GM18858 (cell line): ENCODE data around the gene MCM8.

Source experiments
- ATAC-seq: cut with Tn5 transposase; IDR thresholded peaks from one replicate; pipeline ENCODE4 v1.9.1; 2021; ENCODE audit not compliant: unreplicated experiment

MCM8 gene

GRCh38 chr20:6040958-6041807 lies 90.7 kb downstream of the MCM8 start:
- ATAC-seq: no peak

DNA sequence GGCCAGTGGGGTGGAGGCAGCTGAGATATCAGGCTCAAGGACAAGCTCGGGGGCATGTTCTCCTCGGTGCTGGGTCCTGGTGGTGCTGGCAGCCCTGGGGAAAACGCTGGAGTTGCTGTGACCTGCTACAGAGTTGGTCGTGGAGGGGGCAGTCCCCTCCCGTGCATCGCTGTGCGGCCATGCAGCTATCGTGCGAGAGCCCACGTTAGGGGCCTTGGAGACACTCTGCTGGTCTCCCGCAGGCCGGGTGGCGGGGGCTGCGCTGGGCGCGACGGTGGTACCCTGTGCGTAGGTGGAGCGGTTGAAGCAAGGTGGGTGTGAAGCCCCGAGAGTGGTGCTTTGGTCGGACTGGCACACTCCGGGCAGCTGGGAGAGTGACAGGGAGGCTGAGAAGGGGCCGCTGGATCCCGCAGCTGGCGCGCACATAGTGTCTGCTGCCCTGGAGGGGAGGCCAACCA lies 91.4 kb downstream of the MCM8 start:
- no peak for ATAC-seq

GRCh38 chr20:6044115-6044514 lies 93.7 kb downstream of the MCM8 start:
- ATAC-seq: no peak

DNA sequence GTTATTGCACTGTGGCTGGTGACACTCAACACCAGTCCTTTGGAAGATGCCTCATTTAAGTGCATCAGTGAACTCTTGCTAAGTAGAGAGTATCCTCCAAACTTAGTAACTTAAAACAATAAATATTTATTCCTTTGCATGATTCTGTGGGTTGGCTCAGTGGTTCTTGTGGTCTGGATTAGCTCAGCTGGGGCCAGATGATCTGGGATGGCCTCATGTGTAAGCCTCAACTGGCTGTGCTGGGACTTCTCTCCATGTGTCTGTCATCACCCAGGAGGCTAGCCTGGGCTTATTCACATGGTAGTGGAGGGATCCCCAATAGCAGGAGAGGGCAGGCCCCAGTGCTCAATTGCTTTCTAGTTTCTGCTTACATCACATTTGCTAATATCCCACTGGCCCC lies 95.1 kb downstream of the MCM8 start:
- ATAC-seq: no peak

GRCh38 chr20:6046432-6046831 lies 96.0 kb downstream of the MCM8 start:
- ATAC-seq: no peak

DNA sequence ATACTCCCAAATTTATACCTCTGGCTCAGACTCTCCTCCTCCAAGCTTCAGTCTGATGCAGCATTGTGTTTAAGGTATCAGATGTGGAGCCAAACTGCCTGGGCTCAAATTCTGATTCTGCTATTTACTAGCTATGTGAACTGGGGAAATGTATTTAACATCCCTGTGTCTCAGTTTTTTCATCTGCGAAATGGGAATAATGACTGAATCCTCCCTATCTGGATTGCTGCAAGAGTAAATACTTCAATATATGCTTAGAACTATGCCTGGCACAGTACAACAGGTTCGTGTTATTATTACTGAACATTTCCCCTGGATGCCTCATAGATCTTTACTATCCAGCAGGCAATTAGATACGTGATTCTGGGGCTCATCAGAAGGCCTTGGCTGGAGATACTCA lies 97.9 kb downstream of the MCM8 start:
- ATAC-seq: no peak
